Caco-2 (cell line): ENCODE results near the gene SLCO4A1. TPM values are rescaled to one million over a fixed set of nuclear protein-coding genes. Genes with fewer than 3 reads are reported as not detected.

ENCODE experiments used
- BruUV-seq: library from RNA; stranded (reverse); fragments of 400-500 nt; replicated peaks from 2 replicates; lab custom pipeline; 2021; lab: Mats Ljungman, UMichigan
- CTCF ChIA-PET: fragments of 300-600 bp; sonication (Branson Sonifier 250); formaldehyde crosslinking; loops from one replicate; lab custom pipeline; 2022; ENCODE audit warnings: antibody characterized with exemption; lab: Charles Lee
- POLR2A ChIA-PET: fragments of 300-600 bp; sonication (Branson Sonifier 250); formaldehyde crosslinking; loops from one replicate; lab custom pipeline; 2022; ENCODE audit warnings: antibody characterized with exemption; lab: Charles Lee
- DNase-seq, 2 experiments: peaks; one replicate each; pipeline versions ENCODE4 v3.0.0 to v3.0.0-alpha.2; 2020 to 2022
- H3K27me3 ChIP-seq: replicated peaks from 2 replicates; pipeline ENCODE4 v1.6.0; 2011; ENCODE audit warnings: low read length; ENCODE audit not compliant: control insufficient read depth, insufficient read depth
- H3K36me3 ChIP-seq: 2 replicates; pipeline ENCODE4 v1.5.1; 2011; ENCODE audit warnings: low read length; ENCODE audit not compliant: control insufficient read depth, insufficient read depth
- H3K4me1 ChIP-seq: fragments of 250-450 bp; sonication (Bioruptor Pico); 2 replicates; pipeline ENCODE4 v1.5.1; 2020; ENCODE audit warnings: mild to moderate bottlenecking
- H3K4me3 ChIP-seq: 2 replicates; pipeline ENCODE4 v1.5.1; 2011; ENCODE audit warnings: low read depth, mild to moderate bottlenecking, control low read depth, low read length
- H3K9me3 ChIP-seq: fragments of 250-450 bp; sonication (Bioruptor Pico); 2 replicates; pipeline ENCODE4 v1.5.1; 2020; ENCODE audit warnings: mild to moderate bottlenecking, moderate library complexity
- H3K27ac Mint-ChIP-seq: one replicate; pipeline ENCODE4 v1.8.0; 2022; ENCODE audit warnings: mixed read lengths; ENCODE audit not compliant: unreplicated experiment
- H3K27me3 Mint-ChIP-seq: one replicate; pipeline ENCODE4 v1.8.0; 2022; ENCODE audit warnings: mixed read lengths; ENCODE audit not compliant: insufficient read depth, unreplicated experiment
- H3K36me3 Mint-ChIP-seq: one replicate; pipeline ENCODE4 v1.8.0; 2022; ENCODE audit warnings: mild to moderate bottlenecking, mixed read lengths; ENCODE audit not compliant: insufficient read depth, unreplicated experiment
- H3K4me1 Mint-ChIP-seq: one replicate; pipeline ENCODE4 v1.8.0; 2022; ENCODE audit warnings: low read depth, mixed read lengths; ENCODE audit not compliant: unreplicated experiment
- H3K4me3 Mint-ChIP-seq: one replicate; pipeline ENCODE4 v1.8.0; 2022; ENCODE audit warnings: mild to moderate bottlenecking, moderate library complexity, mixed read lengths; ENCODE audit not compliant: unreplicated experiment
- H3K9me3 Mint-ChIP-seq: one replicate; pipeline ENCODE4 v1.8.0; 2022; ENCODE audit warnings: mixed read lengths; ENCODE audit not compliant: unreplicated experiment
- intact Hi-C: fragments of 100-400 bp; cut with micrococcal nuclease; formaldehyde crosslinking; loops from one replicate; pipeline ENCODE4 v1.10.0; 2022; ENCODE audit not compliant: unreplicated experiment
- total RNA-seq: library from RNA; stranded (reverse); gene quantifications from 2 replicates; pipeline ENCODE4 v1.2.3, GENCODE V29; 2022
- TF ChIP-seq, protein P1 (sequence below), 2 experiments: fragments of 200-600 bp in 1 of 2; IDR thresholded peaks; 1 replicate in 1 of 2; 2 replicates in 1 of 2; pipeline versions ENCODE4 v1.5.1 to v1.8.0; 2011 to 2022; ENCODE audit warnings: antibody characterized with exemption in 1 of 2, control low read depth in 1 of 2, inconsistent platforms in 1 of 2, low read depth in 1 of 2, low read length in 1 of 2, mild to moderate bottlenecking in 1 of 2, moderate library complexity in 1 of 2; ENCODE audit not compliant: insufficient read depth in 1 of 2, severe bottlenecking in 1 of 2, unreplicated experiment in 1 of 2

SLCO4A1 gene
- total RNA-seq, 1 experiment from 2014 or later: 18.7 TPM

DNA sequence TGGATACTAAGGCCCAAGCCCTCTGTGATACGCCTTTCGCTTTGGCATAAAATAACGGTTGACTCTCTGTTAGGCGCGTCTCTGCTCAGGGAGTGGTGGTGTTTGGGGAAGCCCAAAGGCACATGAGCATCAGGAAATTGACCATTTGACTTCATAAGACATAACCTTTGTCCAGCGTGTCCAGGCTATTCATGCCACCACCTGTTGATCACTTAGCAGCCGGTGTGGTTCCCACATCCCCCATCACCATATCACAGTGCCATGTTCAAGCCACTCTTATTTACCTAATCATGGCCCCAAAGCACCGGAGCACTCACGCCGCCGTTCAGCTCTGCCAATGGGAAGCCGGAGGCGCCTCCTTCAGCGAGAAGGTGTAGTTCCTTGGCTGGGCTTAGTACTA, 27.9 kb downstream of the SLCO4A1 start:
- no peak overlapping the region for H3K27ac Mint-ChIP-seq
- ChIA-PET CTCF (interaction anchor here (1.7 kb wide), 1 partner anchor 124 kb away, joined by 7 read pairs; no protein-coding TSS in a partner anchor), POLR2A (no interaction called here)
- Histone ChIP-seq H3K9me3 (no peaks in the 10 kb centered on the region), H3K4me3 (no peak overlapping the region), H3K36me3 (no peaks in the 10 kb centered on the region), H3K4me1 (no peaks in the 10 kb centered on the region), H3K27me3 (no peaks in the 10 kb centered on the region)
- no TSS peak for BruUV-seq
- H3K9me3 Mint-ChIP-seq: no peaks in the 10 kb centered on the region
- H3K4me1 Mint-ChIP-seq: no peaks in the 10 kb centered on the region
- TF ChIP-seq, protein P1, sequence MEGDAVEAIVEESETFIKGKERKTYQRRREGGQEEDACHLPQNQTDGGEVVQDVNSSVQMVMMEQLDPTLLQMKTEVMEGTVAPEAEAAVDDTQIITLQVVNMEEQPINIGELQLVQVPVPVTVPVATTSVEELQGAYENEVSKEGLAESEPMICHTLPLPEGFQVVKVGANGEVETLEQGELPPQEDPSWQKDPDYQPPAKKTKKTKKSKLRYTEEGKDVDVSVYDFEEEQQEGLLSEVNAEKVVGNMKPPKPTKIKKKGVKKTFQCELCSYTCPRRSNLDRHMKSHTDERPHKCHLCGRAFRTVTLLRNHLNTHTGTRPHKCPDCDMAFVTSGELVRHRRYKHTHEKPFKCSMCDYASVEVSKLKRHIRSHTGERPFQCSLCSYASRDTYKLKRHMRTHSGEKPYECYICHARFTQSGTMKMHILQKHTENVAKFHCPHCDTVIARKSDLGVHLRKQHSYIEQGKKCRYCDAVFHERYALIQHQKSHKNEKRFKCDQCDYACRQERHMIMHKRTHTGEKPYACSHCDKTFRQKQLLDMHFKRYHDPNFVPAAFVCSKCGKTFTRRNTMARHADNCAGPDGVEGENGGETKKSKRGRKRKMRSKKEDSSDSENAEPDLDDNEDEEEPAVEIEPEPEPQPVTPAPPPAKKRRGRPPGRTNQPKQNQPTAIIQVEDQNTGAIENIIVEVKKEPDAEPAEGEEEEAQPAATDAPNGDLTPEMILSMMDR (IDR thresholded peaks at IDR 0.05; ENCODE audit: insufficient read depth in 1 of 2, low read depth in 1 of 2, low read length in 1 of 2, severe bottlenecking in 1 of 2, unreplicated experiment in 1 of 2): no peak
- H3K4me3 Mint-ChIP-seq: no peak overlapping the region
- H3K27me3 Mint-ChIP-seq: peaks cover 8% of the 10 kb centered on the region
- peaks cover 10% of the 10 kb centered on the region for H3K36me3 Mint-ChIP-seq
- intact Hi-C loops: no loop called here
- DNase-seq: no peak

GRCh38 chr20:62670998-62671397, 28.7 kb downstream of the SLCO4A1 start:
- no peaks in the 10 kb centered on the region for H3K9me3 Mint-ChIP-seq

GRCh38 chr20:62671765-62672164, 29.5 kb downstream of the SLCO4A1 start:
- Mint-ChIP-seq H3K27me3 (peaks cover 9% of the 10 kb centered on the region), H3K27ac (peak overlapping the region; percentile 16), H3K36me3 (peaks cover 10% of the 10 kb centered on the region), H3K4me3 (no peak overlapping the region), H3K9me3 (no peaks in the 10 kb centered on the region), H3K4me1 (no peaks in the 10 kb centered on the region)
- Histone ChIP-seq H3K27me3 (no peaks in the 10 kb centered on the region; the same call in 1 of the 2 replicates), H3K4me3 (no peak overlapping the region), H3K4me1 (no peaks in the 10 kb centered on the region), H3K36me3 (no peaks in the 10 kb centered on the region), H3K9me3 (no peaks in the 10 kb centered on the region)
- DNase-seq: no peak
- intact Hi-C loops: no loop called here
- BruUV-seq: no TSS peak
- TF ChIP-seq, protein P1 (IDR thresholded peaks at IDR 0.05; ENCODE audit: insufficient read depth in 1 of 2, low read depth in 1 of 2, low read length in 1 of 2, severe bottlenecking in 1 of 2, unreplicated experiment in 1 of 2): no peak
- CTCF ChIA-PET: interaction anchor here (0.6 to 1.3 kb wide), 2 partner anchors 120 to 494 kb away, joined by 3 to 4 read pairs; no protein-coding TSS in a partner anchor
- POLR2A ChIA-PET: no interaction called here

More at GRCh38 chr20:62670998-62671397, 28.7 kb downstream of the SLCO4A1 start:
- DNase-seq: no peak
- TF ChIP-seq, protein P1 (IDR thresholded peaks at IDR 0.05; ENCODE audit: insufficient read depth in 1 of 2, low read depth in 1 of 2, low read length in 1 of 2, severe bottlenecking in 1 of 2, unreplicated experiment in 1 of 2): no peak
- no TSS peak for BruUV-seq
- Histone ChIP-seq H3K4me1 (no peaks in the 10 kb centered on the region), H3K27me3 (no peaks in the 10 kb centered on the region; the same call in 1 of the 2 replicates), H3K9me3 (no peaks in the 10 kb centered on the region), H3K36me3 (no peaks in the 10 kb centered on the region), H3K4me3 (no peak overlapping the region)
- H3K27me3 Mint-ChIP-seq: peaks cover 8% of the 10 kb centered on the region
- H3K27ac Mint-ChIP-seq: peak overlapping the region; percentile 16
- CTCF ChIA-PET: interaction anchor here (1.3 kb wide), 1 partner anchor 121 kb away, joined by 4 read pairs; no protein-coding TSS in a partner anchor
- no peak overlapping the region for H3K4me3 Mint-ChIP-seq
- H3K4me1 Mint-ChIP-seq: no peaks in the 10 kb centered on the region
- peaks cover 10% of the 10 kb centered on the region for H3K36me3 Mint-ChIP-seq
- intact Hi-C loops: no loop called here
- POLR2A ChIA-PET: no interaction called here
